Dermis lymphatic vessel endothelial cell (primary cell): ENCODE results near the gene ARHGAP25. TPM values are rescaled to one million over a fixed set of nuclear protein-coding genes. Genes with fewer than 3 reads are reported as not detected.

ENCODE experiments used
- total RNA-seq: library from RNA; depleted of rRNA; stranded (reverse); fragments of >200 nt; gene quantifications from 2 replicates; pipeline ENCODE4 v1.2.1, GENCODE V29; 2014

The ARHGAP25 gene
- total RNA-seq, result 11.2 and 15.0 TPM in 2 replicates

GRCh38 chr2:68734688-68735525 is at the start of gene ARHGAP25:
ARHGAP25 (plus strand) TSS chr2:68734811; CDS start chr2:68735200, 389 bp downstream.

GRCh38 chr2:68871159-68871764 is 136.7 kb downstream of the ARHGAP25 start, which contains the start of gene BMP10:
BMP10 (minus strand) TSS chr2:68871397; CDS start chr2:68871358, 39 bp downstream.

Other genes with a start within 250 kb of the ARHGAP25 start
- gene PROKR1, start 91.2 kb upstream of the ARHGAP25 start, total RNA-seq, result not detected in 2 replicates
- not detected in 2 replicates for gene BMP10, start 136.6 kb downstream of the ARHGAP25 start, total RNA-seq
- gene GKN2, start 218.1 kb downstream of the ARHGAP25 start, total RNA-seq, result under 0.01 TPM in 1 of 2 replicates, not detected in the other
- gene GKN1, start 239.8 kb downstream of the ARHGAP25 start, total RNA-seq, result not detected in 2 replicates